AG10803 (cell line): ENCODE results near the gene NDUFS6.

Source experiments
- DNase-seq: peaks from one replicate; pipeline ENCODE4 v3.0.0; 2010; ENCODE audit warnings: low read depth
- H3K4me3 ChIP-seq: 2 replicates; pipeline ENCODE4 v1.5.1; 2011; ENCODE audit warnings: mild to moderate bottlenecking, low read length, control low read depth
- CTCF ChIP-seq: conservative IDR thresholded peaks from 2 replicates; pipeline ENCODE4 v1.5.1; 2011; ENCODE audit warnings: mild to moderate bottlenecking, low read length, control low read depth, inconsistent platforms

Gene NDUFS6

GRCh38 chr5:1819458-1819857, 18.3 kb downstream of the NDUFS6 start:
- TF ChIP-seq CTCF: no peak
- H3K4me3 ChIP-seq: no peak overlapping the region
- no peak for DNase-seq

- DNase-seq: no peak
- no peak overlapping the region for H3K4me3 ChIP-seq
- no peak for TF ChIP-seq CTCF
Measured at GRCh38 chr5:1820381-1820780, 19.2 kb downstream of the NDUFS6 start.

GRCh38 chr5:1820926-1821325, 19.7 kb downstream of the NDUFS6 start:
- no peak for TF ChIP-seq CTCF
- no peak for DNase-seq
- H3K4me3 ChIP-seq: no peak overlapping the region

- no peak for TF ChIP-seq CTCF
- DNase-seq: no peak
- H3K4me3 ChIP-seq: no peak overlapping the region
Measured at GRCh38 chr5:1821862-1822261, 20.7 kb downstream of the NDUFS6 start.

- no peak for TF ChIP-seq CTCF
- no peak for DNase-seq
- H3K4me3 ChIP-seq: no peak overlapping the region
Measured at GRCh38 chr5:1823381-1824034, 22.3 kb downstream of the NDUFS6 start.

- H3K4me3 ChIP-seq: no peak overlapping the region
- no peak for DNase-seq
- no peak for TF ChIP-seq CTCF
Measured at GRCh38 chr5:1824109-1824821, 23.1 kb downstream of the NDUFS6 start.
